IPS-20b (cell line): ENCODE measurements around the gene ZFR.
"Not testable (repeated sequence)": the region's sequence is repeated elsewhere in the genome, so short reads cannot be mapped to it uniquely, and the experiment has no call there.

Experiments
- H3K27ac ChIP-seq: one replicate; pipeline ENCODE4 v1.5.1; 2013; ENCODE audit warnings: low read length
- H3K27me3 ChIP-seq: 2 replicates; pipeline ENCODE4 v1.6.1; 2013; ENCODE audit warnings: mild to moderate bottlenecking, low read length, inconsistent platforms; ENCODE audit not compliant: insufficient read depth
- H3K36me3 ChIP-seq: 2 replicates; pipeline ENCODE4 v1.6.1; 2013; ENCODE audit warnings: low read depth, mild to moderate bottlenecking, inconsistent platforms, low read length, moderate library complexity; ENCODE audit not compliant: insufficient read depth
- H3K4me1 ChIP-seq: 2 replicates; pipeline ENCODE4 v1.6.1; 2013; ENCODE audit warnings: mild to moderate bottlenecking, control low read depth, inconsistent platforms, low read length, moderate library complexity; ENCODE audit not compliant: insufficient read depth
- H3K4me3 ChIP-seq: 2 replicates; pipeline ENCODE4 v1.5.1; 2013; ENCODE audit warnings: mild to moderate bottlenecking, low read length, inconsistent platforms
- H3K9ac ChIP-seq: 2 replicates; pipeline ENCODE4 v1.6.1; 2013; ENCODE audit warnings: low read depth, mild to moderate bottlenecking, inconsistent platforms, low read length, moderate library complexity
- H3K9me3 ChIP-seq: 2 replicates; pipeline ENCODE4 v1.6.1; 2013; ENCODE audit warnings: mild to moderate bottlenecking, low read depth, low read length, inconsistent platforms; ENCODE audit not compliant: insufficient read depth

The ZFR gene

GRCh38 chr5:32398754-32399153 is 45.8 kb downstream of the ZFR start:
- H3K4me3 ChIP-seq, H3K9me3 ChIP-seq, H3K9ac ChIP-seq, H3K27ac ChIP-seq, H3K27me3 ChIP-seq, H3K4me1 ChIP-seq: not testable (repeated sequence)
- peaks cover 98% of the 10 kb centered on the region for H3K36me3 ChIP-seq

DNA sequence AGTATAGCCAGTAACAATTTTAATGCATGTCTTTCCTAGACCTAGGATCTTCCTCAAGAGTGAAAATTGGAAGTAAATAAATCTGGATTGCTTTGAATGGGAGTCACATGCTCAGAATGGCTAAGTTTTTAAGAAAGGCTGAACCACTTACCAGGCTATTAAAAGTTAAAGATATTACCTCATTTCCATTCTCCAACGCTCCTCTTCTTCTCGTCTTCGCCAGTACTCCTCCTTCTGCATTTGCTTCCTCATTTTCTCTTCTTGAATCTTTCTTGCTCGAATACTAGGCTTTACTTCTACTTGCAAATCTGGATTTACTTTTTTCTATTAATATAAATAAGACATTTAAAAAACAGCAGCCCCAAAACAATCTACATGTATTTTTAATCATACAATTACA is 49.6 kb downstream of the ZFR start:
- Histone ChIP-seq H3K27me3 (no peaks in the 10 kb centered on the region), H3K36me3 (peaks cover 96% of the 10 kb centered on the region), H3K4me1 (no peaks in the 10 kb centered on the region), H3K9me3 (no peaks in the 10 kb centered on the region), H3K27ac (no peak overlapping the region), H3K9ac (no peak overlapping the region), H3K4me3 (no peak overlapping the region)

- Histone ChIP-seq H3K27me3 (no peaks in the 10 kb centered on the region), H3K4me3 (no peak overlapping the region), H3K27ac (no peak overlapping the region), H3K4me1 (no peaks in the 10 kb centered on the region), H3K9ac (no peak overlapping the region), H3K36me3 (peaks cover 98% of the 10 kb centered on the region), H3K9me3 (no peaks in the 10 kb centered on the region)
Measured at GRCh38 chr5:32392039-32392438, 52.5 kb downstream of the ZFR start.

GRCh38 chr5:32390819-32391591 is 53.5 kb downstream of the ZFR start:
- Histone ChIP-seq H3K27me3 (no peaks in the 10 kb centered on the region), H3K4me3 (no peak overlapping the region), H3K4me1 (no peaks in the 10 kb centered on the region), H3K27ac (no peak overlapping the region), H3K9me3 (no peaks in the 10 kb centered on the region), H3K36me3 (peaks cover 98% of the 10 kb centered on the region), H3K9ac (no peak overlapping the region)

GRCh38 chr5:32388432-32389129 is 56.0 kb downstream of the ZFR start:
- Histone ChIP-seq H3K9ac (no peak overlapping the region), H3K27ac (no peak overlapping the region), H3K36me3 (peaks cover 98% of the 10 kb centered on the region), H3K4me3 (no peak overlapping the region), H3K4me1 (no peaks in the 10 kb centered on the region), H3K27me3 (no peaks in the 10 kb centered on the region), H3K9me3 (no peaks in the 10 kb centered on the region)

GRCh38 chr5:32387841-32388240 is 56.7 kb downstream of the ZFR start:
- H3K27ac ChIP-seq, result no peak overlapping the region
- no peaks in the 10 kb centered on the region for H3K27me3 ChIP-seq
- H3K4me1 ChIP-seq, result no peaks in the 10 kb centered on the region
- no peaks in the 10 kb centered on the region for H3K9me3 ChIP-seq
- no peak overlapping the region for H3K9ac ChIP-seq
- peaks cover 100% of the 10 kb centered on the region for H3K36me3 ChIP-seq
- H3K4me3 ChIP-seq, result no peak overlapping the region

DNA sequence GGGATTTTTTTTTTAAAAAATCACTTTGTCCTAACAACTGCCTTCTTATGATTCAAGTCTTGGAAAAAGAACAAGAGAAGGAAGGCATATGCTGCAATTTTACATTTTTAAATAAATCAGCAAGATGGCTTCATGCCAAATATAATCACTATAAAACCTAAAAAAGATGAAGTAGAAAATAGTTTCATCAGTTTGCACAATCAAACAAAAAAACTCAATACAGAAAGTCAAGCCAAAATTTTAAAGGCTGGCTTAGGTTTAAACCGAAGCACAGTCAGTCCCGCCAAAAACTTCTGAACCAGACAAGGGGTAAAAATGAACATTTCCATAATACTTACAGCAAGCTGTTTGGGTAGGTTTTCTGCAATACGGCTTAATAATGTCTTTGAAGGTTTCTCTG is 57.3 kb downstream of the ZFR start:
- Histone ChIP-seq H3K9ac (no peak overlapping the region), H3K36me3 (peaks cover 100% of the 10 kb centered on the region), H3K27ac (no peak overlapping the region), H3K4me3 (no peak overlapping the region), H3K27me3 (no peaks in the 10 kb centered on the region), H3K9me3 (no peaks in the 10 kb centered on the region), H3K4me1 (no peaks in the 10 kb centered on the region)

- Histone ChIP-seq H3K27me3 (no peaks in the 10 kb centered on the region), H3K9ac (no peak overlapping the region), H3K4me1 (no peaks in the 10 kb centered on the region), H3K4me3 (no peak overlapping the region), H3K9me3 (no peaks in the 10 kb centered on the region), H3K27ac (no peak overlapping the region), H3K36me3 (peaks cover 92% of the 10 kb centered on the region)
Measured at GRCh38 chr5:32384621-32385020, 59.9 kb downstream of the ZFR start.

DNA sequence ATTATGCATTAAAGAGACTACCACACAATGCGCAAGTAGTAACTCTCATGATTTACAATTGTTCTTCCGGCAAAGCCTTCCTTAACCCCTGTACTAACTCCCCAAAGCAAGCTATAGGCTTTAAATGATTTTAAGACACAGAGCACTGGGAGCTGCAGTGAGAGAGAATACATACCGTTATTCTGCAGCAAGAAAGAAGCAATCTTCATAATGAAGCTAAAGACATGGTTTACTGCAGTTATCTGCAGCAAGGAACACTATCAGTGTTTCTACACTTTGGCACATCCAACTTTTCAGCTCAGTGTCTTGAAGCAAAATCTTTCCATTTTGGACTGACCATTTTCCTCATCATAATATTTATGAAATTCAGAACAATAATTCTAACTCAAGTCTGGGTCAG is 61.0 kb downstream of the ZFR start:
- Histone ChIP-seq H3K27ac (no peak overlapping the region), H3K36me3 (peaks cover 92% of the 10 kb centered on the region), H3K27me3 (no peaks in the 10 kb centered on the region), H3K9ac (no peak overlapping the region), H3K9me3 (no peaks in the 10 kb centered on the region), H3K4me3 (no peak overlapping the region), H3K4me1 (no peaks in the 10 kb centered on the region)

DNA sequence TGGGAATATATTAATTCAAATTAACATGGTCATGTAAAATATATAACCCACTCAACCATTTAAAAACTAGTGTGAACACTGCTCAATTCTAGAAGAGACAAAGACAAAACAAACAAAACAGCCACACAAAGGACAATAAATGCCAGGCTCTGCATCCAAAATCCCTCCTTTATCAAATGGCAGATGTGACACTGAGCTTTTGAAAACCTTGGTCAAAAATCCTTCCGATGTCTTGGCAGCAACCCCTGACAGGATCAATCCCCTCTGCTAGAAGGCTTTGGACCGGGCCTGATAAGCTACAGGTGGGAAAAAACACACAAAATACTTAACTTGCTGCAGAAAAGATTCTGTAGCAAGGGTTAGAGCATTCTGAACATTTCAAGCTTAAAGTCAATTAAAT is 61.5 kb downstream of the ZFR start:
- no peaks in the 10 kb centered on the region for H3K27me3 ChIP-seq
- H3K9ac ChIP-seq, result no peak overlapping the region
- H3K9me3 ChIP-seq, result no peaks in the 10 kb centered on the region
- H3K36me3 ChIP-seq, result peaks cover 92% of the 10 kb centered on the region
- no peak overlapping the region for H3K27ac ChIP-seq
- H3K4me3 ChIP-seq, result no peak overlapping the region
- no peaks in the 10 kb centered on the region for H3K4me1 ChIP-seq

DNA sequence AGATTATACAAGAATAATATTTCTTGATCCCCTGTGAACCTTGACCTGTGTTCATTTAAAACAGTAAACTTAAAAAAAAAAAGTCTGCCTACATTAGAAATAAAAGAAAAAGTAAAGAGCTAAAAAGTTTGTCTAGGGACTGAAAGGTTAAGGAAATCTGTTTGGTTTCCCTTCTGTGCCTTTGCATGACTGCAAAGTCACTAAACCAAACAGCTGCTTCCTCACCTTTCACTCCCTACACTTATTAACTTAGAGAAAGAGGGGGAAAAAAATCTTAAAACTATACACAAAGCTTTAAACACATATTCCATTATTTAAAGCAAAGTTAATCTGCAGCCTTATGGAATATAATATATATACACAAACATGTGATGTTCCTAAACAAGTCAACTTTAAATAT is 65.1 kb downstream of the ZFR start:
- Histone ChIP-seq H3K4me3 (no peak overlapping the region), H3K27me3 (no peaks in the 10 kb centered on the region), H3K36me3 (peaks cover 82% of the 10 kb centered on the region), H3K9ac (no peak overlapping the region), H3K4me1 (no peaks in the 10 kb centered on the region), H3K27ac (no peak overlapping the region), H3K9me3 (no peaks in the 10 kb centered on the region)

GRCh38 chr5:32378966-32379365 is 65.6 kb downstream of the ZFR start:
- H3K27me3 ChIP-seq, result no peaks in the 10 kb centered on the region
- no peak overlapping the region for H3K4me3 ChIP-seq
- H3K27ac ChIP-seq, result no peak overlapping the region
- no peaks in the 10 kb centered on the region for H3K4me1 ChIP-seq
- peaks cover 80% of the 10 kb centered on the region for H3K36me3 ChIP-seq
- no peak overlapping the region for H3K9ac ChIP-seq
- no peaks in the 10 kb centered on the region for H3K9me3 ChIP-seq
